Ureter (tissue), 1 donor: Measurements from ENCODE around the gene ASTL. TPM values are rescaled to one million over a fixed set of nuclear protein-coding genes. Genes with fewer than 3 reads are reported as not detected.
A peak's percentile ranks its signal among the peaks of the same experiment; 100 is the strongest.

ENCODE experiments used
- DNase-seq: peaks from one replicate; pipeline ENCODE4 v3.0.0-alpha.2; 2020; ENCODE audit warnings: low spot score
- total RNA-seq: library from RNA; stranded (reverse); gene quantifications from one replicate; pipeline ENCODE4 v1.2.4, GENCODE V29; 2023
- donor health status: DM: yes; HTN: yes; CAD: no.

The ASTL gene
- total RNA-seq, 1 donor from 2014 or later: not detected

GRCh38 chr2:96130483-96130882, 7.8 kb downstream of the ASTL start:
- no peak for DNase-seq

GRCh38 chr2:96129528-96130120, 8.7 kb downstream of the ASTL start:
- DNase-seq: no peak

GRCh38 chr2:96128456-96128855, 9.8 kb downstream of the ASTL start:
- DNase-seq: no peak

- no peak for DNase-seq
Observed at GRCh38 chr2:96124406-96125265, 13.7 kb downstream of the ASTL start.

- DNase-seq: no peak
Observed at GRCh38 chr2:96123936-96124335, 14.4 kb downstream of the ASTL start.

- DNase-seq: no peak
Observed at GRCh38 chr2:96123290-96123689, 15.0 kb downstream of the ASTL start.

- DNase-seq: no peak
Observed at GRCh38 chr2:96122391-96122790, 15.9 kb downstream of the ASTL start.

- no peak for DNase-seq
Observed at GRCh38 chr2:96121414-96121813, 16.9 kb downstream of the ASTL start.

GRCh38 chr2:96120991-96121390, 17.3 kb downstream of the ASTL start:
- DNase-seq: no peak

- DNase-seq: no peak
Observed at GRCh38 chr2:96120091-96120720, 18.1 kb downstream of the ASTL start.

GRCh38 chr2:96119389-96119751, 18.9 kb downstream of the ASTL start:
- no peak for DNase-seq

GRCh38 chr2:96118698-96119388, 19.5 kb downstream of the ASTL start:
- DNase-seq: no peak

GRCh38 chr2:96117701-96118588, 20.4 kb downstream of the ASTL start:
- DNase-seq: no peak

- DNase-seq: no peak
Observed at GRCh38 chr2:96116879-96117533, 21.3 kb downstream of the ASTL start.

- DNase-seq: peak; percentile 70
Observed at GRCh38 chr2:96116424-96116878, 21.9 kb downstream of the ASTL start, which contains the start of gene ADRA2B. TSS of gene ADRA2B (minus strand) at chr2:96116571. CDS start at chr2:96116149, 422 bp downstream.

GRCh38 chr2:96115631-96116423, 22.5 kb downstream of the ASTL start:
- no peak for DNase-seq

GRCh38 chr2:96114903-96115581, 23.3 kb downstream of the ASTL start:
- DNase-seq: no peak

GRCh38 chr2:96114546-96114902, 23.8 kb downstream of the ASTL start:
- DNase-seq: no peak

- no peak for DNase-seq
Observed at GRCh38 chr2:96113951-96114350, 24.4 kb downstream of the ASTL start.
